Measurements from ENCODE around the gene MYO3B.

MYO3B gene

DNA sequence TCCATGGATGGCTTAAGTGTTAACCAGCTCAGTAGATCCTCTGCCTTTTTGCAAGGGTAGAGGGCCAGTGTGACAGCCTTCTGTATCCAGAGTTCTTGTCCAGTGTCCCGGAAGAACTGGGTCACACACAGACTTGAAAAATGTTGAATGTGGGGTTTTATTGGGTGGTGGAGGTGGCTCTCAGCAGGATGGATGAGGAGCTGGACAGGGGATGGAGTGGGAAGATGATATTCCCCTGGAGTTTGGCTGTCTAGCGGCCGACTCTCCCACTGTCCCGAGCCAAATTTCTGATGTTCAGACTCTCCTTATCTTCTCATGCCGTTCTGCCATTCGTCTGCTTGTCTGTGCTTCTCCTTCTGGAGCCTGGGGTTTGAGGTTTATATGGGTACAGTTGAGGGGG, 72.6 kb downstream of the MYO3B start:
- H3K27ac ChIP-seq, result no peak overlapping the region
- TF ChIP-seq ZFX (IDR thresholded peaks at IDR 0.05; ENCODE audit: borderline replicate concordance), result no peak
- TF ChIP-seq, protein P1, sequence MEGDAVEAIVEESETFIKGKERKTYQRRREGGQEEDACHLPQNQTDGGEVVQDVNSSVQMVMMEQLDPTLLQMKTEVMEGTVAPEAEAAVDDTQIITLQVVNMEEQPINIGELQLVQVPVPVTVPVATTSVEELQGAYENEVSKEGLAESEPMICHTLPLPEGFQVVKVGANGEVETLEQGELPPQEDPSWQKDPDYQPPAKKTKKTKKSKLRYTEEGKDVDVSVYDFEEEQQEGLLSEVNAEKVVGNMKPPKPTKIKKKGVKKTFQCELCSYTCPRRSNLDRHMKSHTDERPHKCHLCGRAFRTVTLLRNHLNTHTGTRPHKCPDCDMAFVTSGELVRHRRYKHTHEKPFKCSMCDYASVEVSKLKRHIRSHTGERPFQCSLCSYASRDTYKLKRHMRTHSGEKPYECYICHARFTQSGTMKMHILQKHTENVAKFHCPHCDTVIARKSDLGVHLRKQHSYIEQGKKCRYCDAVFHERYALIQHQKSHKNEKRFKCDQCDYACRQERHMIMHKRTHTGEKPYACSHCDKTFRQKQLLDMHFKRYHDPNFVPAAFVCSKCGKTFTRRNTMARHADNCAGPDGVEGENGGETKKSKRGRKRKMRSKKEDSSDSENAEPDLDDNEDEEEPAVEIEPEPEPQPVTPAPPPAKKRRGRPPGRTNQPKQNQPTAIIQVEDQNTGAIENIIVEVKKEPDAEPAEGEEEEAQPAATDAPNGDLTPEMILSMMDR (IDR thresholded peaks at IDR 0.05), result no peak

DNA sequence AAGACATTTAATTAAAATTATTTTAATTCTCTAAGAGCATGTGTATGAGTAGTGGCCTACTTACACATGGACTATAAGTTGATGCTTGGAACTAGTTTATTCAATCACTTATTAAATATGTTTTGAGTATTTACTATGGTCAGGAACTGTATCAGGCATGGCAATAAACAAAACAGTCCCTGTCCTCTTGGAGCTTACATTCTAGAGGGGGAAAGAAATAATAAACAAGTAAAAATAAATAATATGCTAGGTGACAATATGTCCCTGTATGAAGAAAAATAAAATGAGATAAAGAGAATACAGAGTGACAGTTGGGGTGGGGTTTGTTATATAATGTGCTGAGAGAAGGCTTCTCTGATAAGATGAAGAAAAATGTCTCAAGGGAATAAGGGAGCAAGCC, 74.5 kb downstream of the MYO3B start:
- H3K27ac ChIP-seq, result no peak overlapping the region
- no peak for TF ChIP-seq ZFX (IDR thresholded peaks at IDR 0.05; ENCODE audit: borderline replicate concordance)
- TF ChIP-seq, protein P1 (IDR thresholded peaks at IDR 0.05), result no peak

DNA sequence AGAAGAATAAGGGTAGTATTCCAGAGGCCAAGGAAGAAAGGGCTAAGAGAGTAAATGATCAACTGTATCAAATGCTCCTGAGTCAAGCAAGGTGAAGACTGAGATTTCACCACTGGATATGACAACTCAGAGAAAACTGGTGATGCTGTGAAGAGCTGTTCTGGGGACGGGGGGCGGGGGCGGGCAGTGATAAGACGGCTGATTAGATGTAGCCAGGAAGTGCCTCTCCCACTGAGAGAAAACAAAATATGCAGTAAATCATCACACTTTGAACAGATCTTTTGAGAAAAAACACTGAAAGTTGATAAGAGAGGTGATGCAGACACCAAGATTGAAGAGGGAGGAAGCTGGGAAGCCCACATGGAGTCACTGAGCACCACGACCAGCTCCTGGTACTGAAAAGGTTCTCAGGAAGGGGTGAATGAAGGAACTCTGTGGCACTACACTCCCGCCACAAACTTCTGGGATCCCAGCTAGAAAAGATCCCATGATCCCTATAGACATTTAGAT, 75.8 kb downstream of the MYO3B start:
- TF ChIP-seq ZFX (IDR thresholded peaks at IDR 0.05; ENCODE audit: borderline replicate concordance), result no peak
- TF ChIP-seq, protein P1 (IDR thresholded peaks at IDR 0.05), result no peak
- no peak overlapping the region for H3K27ac ChIP-seq

DNA sequence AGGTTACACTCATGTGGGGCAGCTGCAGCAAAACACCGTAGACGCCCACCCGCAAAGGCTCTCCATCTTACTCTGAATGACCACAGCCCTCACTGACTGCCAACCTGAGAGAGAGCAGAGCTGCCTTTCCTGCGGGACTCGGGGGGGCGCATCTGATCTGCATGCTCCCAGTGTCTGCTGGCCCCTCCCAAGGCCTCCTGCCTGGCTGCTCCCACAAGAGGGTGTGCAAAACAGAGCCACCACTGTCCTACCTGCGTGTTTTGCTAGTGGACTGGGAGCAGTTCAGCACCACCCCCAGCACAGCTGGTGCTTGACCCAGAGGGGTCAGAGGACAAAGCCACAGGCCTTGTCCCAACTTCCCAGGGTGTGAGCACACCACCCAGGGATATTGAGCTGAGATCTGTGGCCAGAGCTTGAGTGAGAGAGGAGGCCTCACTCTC, 76.4 kb downstream of the MYO3B start:
- no peak for TF ChIP-seq ZFX (IDR thresholded peaks at IDR 0.05; ENCODE audit: borderline replicate concordance)
- TF ChIP-seq, protein P1 (IDR thresholded peaks at IDR 0.05), result no peak
- no peak overlapping the region for H3K27ac ChIP-seq

DNA sequence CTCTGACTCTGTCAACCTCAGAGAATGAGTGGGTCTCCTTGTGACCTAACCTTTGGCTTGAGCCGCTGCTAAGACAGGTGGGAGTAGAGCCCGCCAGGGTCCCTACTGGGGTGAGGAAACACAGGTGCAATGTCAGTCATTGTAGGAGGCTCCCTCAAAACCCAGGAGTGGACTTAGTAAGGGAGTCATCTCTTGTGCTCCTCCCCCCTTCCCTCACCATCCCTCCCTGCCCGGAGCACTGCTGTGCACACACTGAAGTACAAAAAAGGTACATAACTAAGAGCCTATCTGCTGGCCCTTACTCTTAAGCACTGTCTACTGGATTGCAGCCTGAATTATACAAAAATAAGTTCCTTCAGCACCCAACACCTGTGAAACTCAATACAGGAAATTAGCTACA, 77.2 kb downstream of the MYO3B start:
- no peak overlapping the region for H3K27ac ChIP-seq
- TF ChIP-seq, protein P1 (IDR thresholded peaks at IDR 0.05), result no peak
- no peak for TF ChIP-seq ZFX (IDR thresholded peaks at IDR 0.05; ENCODE audit: borderline replicate concordance)

DNA sequence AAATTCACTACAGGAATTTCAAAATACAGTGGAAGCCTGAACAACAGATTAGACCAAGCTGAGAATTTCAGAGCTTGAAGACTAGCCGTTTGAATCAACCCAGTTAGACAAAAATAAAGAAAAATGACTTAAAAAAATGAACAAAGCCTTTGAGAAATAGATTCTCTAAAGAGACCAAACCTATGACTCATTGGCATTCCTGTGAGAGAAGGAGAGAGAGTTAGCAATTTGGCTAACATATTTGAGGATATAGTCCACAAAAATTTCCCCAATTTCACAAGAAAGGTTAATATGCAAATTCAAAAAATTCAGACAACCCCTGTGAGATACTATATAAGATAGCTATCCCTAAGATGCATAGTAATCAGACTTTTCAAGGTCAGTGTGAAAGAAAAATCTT, 78.0 kb downstream of the MYO3B start:
- TF ChIP-seq, protein P1 (IDR thresholded peaks at IDR 0.05), result no peak
- TF ChIP-seq ZFX (IDR thresholded peaks at IDR 0.05; ENCODE audit: borderline replicate concordance), result no peak
- H3K27ac ChIP-seq, result no peak overlapping the region

DNA sequence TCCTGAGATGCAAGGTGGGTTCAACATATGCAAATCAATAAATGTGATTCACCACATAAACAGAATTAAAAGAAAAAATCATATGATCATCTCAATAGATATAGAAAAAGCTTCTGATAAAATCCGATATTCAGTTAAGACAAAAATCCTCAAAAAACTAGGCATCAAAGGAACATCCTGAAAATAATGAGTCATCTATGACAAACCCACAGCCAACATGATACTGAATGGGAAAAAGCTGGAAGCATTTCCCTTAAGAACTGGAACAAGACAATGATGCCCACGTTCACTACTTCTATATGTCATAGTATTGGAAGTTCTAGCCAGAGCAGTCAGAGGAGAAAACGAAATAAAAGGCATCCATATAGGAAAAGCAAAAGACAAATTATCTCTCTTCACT, 80.4 kb downstream of the MYO3B start:
- no peak overlapping the region for H3K27ac ChIP-seq
- no peak for TF ChIP-seq ZFX (IDR thresholded peaks at IDR 0.05; ENCODE audit: borderline replicate concordance)
- TF ChIP-seq, protein P1 (IDR thresholded peaks at IDR 0.05), result no peak
